Lung (tissue), 12 donors: ENCODE results near the gene WSCD2. TPM values are rescaled to one million over a fixed set of nuclear protein-coding genes. Genes with fewer than 3 reads are reported as not detected.

Experiments
- ATAC-seq: fragments of 200-7000 bp; cut with Tn5 transposase; one replicate; pipeline ENCODE4 v1.9.1; 2020; ENCODE audit warnings: moderate number of reproducible peaks; ENCODE audit not compliant: insufficient read depth, low FRiP score
- DNase-seq, 3 donors: peaks; one replicate each; pipeline ENCODE4 v3.0.0-alpha.2; 2013 to 2017
- H3K27ac ChIP-seq, 2 donors: one replicate each; pipeline ENCODE4 v1.5.1; 2013; ENCODE audit warnings: mild to moderate bottlenecking in 2 of 2, moderate library complexity in 2 of 2, control low read depth in 1 of 2, inconsistent platforms in 1 of 2, low read depth in 1 of 2, low read length in 1 of 2
- H3K27me3 ChIP-seq, 3 donors: one replicate each; pipeline ENCODE4 v1.5.1; 2013; ENCODE audit warnings: low read length in 2 of 3; ENCODE audit not compliant: control insufficient read depth in 3 of 3, insufficient read depth in 3 of 3
- H3K36me3 ChIP-seq, 4 donors: one replicate each; pipeline ENCODE4 v1.5.1; 2013; ENCODE audit warnings: low read length in 4 of 4, mild to moderate bottlenecking in 1 of 4, moderate library complexity in 1 of 4; ENCODE audit not compliant: control insufficient read depth in 4 of 4, insufficient read depth in 4 of 4
- H3K4me1 ChIP-seq, 5 donors: one replicate each; pipeline ENCODE4 v1.5.1; 2013; ENCODE audit warnings: low read length in 5 of 5, mild to moderate bottlenecking in 2 of 5, moderate library complexity in 1 of 5; ENCODE audit not compliant: control insufficient read depth in 5 of 5, insufficient read depth in 5 of 5
- H3K4me3 ChIP-seq: one replicate; pipeline ENCODE4 v1.5.1; 2013; ENCODE audit warnings: mild to moderate bottlenecking, control low read depth, moderate library complexity
- H3K9ac ChIP-seq, 2 donors: one replicate each; pipeline ENCODE4 v1.5.1; 2013; ENCODE audit warnings: low read length in 2 of 2, control low read depth in 1 of 2; ENCODE audit not compliant: insufficient read depth in 1 of 2
- H3K9me3 ChIP-seq, 4 donors: one replicate each; pipeline ENCODE4 v1.5.1; 2013; ENCODE audit warnings: low read length in 3 of 4, mild to moderate bottlenecking in 1 of 4, moderate library complexity in 1 of 4; ENCODE audit not compliant: control insufficient read depth in 4 of 4, insufficient read depth in 3 of 4
- WGBS, 2 donors: extraction: QIAGEN DNeasy Blood & Tissue Kit; methylation state at CpG; one replicate each; pipeline ENCODE4 v1.1.7; 2013; 5-methylcytosine and 5-hydroxymethylcytosine counted together
- polyA plus RNA-seq, 2 donors: library from polyadenylated mRNA; stranded (reverse); fragments of 200-250 nt; gene quantifications; one replicate each; pipeline ENCODE4 v1.2.1, GENCODE V29; 2013
- total RNA-seq, 2 donors: library from RNA; depleted of rRNA in 1 of 2; stranded (reverse); fragments of >200 nt in 1 of 2; gene quantifications; one replicate each; pipeline ENCODE4 v1.2.1, GENCODE V29; 2014 to 2021
- TF ChIP-seq, protein P1 (sequence below): IDR thresholded peaks from 2 replicates; pipeline ENCODE4 v1.5.1; 2012; ENCODE audit warnings: mild to moderate bottlenecking; ENCODE audit errors: control extremely low read depth, extremely low read depth
- donor health status: control.
- donor health status: control.
- donor health status: Bipolar disorder and iron deficiency.
- donor health status: healthy.
- donor health status: DM: yes; HTN: yes; CAD: no.

WSCD2 gene
- total and polyA plus RNA-seq, 4 donors, result 0.02 to 1.8 (median 0.40) TPM

DNA sequence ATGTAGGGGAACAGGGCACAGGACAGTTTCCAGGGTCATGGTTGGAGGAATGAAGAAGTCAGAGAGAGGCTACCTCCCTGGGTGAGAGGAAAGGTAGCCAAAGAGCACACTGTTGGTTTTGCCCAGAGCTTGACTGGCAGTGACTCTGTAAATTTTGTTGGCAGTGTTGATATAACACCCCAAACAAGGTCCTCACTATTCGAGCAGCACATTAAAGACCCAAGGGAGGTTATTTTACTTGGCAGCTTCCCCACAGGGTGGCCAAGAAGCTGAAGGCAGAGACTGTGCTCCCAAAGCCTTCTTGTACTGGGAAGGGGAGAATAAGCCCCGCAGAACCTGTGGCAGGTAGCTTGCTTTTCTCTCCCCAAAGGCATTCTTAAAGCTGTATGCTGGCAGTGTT lies 40.6 kb downstream of the WSCD2 start:
- Histone ChIP-seq H3K27me3 (no peaks in the 10 kb centered on the region), H3K4me1 (peaks cover 0 to 3% (median 0%) of the 10 kb centered on the region in 5 donors), H3K27ac (no peak overlapping the region), H3K9me3 (no peaks in the 10 kb centered on the region), H3K4me3 (no peak overlapping the region), H3K36me3 (no peaks in the 10 kb centered on the region), H3K9ac (no peak overlapping the region)
- TF ChIP-seq, protein P1, sequence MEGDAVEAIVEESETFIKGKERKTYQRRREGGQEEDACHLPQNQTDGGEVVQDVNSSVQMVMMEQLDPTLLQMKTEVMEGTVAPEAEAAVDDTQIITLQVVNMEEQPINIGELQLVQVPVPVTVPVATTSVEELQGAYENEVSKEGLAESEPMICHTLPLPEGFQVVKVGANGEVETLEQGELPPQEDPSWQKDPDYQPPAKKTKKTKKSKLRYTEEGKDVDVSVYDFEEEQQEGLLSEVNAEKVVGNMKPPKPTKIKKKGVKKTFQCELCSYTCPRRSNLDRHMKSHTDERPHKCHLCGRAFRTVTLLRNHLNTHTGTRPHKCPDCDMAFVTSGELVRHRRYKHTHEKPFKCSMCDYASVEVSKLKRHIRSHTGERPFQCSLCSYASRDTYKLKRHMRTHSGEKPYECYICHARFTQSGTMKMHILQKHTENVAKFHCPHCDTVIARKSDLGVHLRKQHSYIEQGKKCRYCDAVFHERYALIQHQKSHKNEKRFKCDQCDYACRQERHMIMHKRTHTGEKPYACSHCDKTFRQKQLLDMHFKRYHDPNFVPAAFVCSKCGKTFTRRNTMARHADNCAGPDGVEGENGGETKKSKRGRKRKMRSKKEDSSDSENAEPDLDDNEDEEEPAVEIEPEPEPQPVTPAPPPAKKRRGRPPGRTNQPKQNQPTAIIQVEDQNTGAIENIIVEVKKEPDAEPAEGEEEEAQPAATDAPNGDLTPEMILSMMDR, result no peak
- DNase-seq, result no peak
- ATAC-seq, result no peak
- 43 to 62% methylated on average over 2 of the region's 2 CpGs for WGBS, 2 donors

DNA sequence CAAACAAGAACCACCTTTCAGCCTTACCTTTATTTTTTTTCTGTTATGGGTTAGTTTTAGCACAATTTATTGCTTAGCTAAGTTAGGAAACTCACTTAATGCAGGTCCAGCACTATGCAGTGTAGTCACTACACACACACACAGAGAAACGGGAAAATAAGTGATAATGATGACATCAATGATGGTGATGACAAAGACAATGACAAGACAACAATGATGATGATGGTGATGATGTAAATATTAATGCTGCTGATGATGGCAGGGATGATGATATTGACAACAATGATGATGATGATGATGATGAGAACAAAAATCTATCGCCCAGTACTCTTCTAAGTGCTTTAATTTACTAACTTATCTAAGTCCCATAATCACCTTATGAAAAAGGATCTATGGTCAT lies 41.1 kb downstream of the WSCD2 start:
- Histone ChIP-seq H3K4me1 (peaks cover 0 to 3% (median 0%) of the 10 kb centered on the region in 5 donors), H3K9me3 (no peaks in the 10 kb centered on the region), H3K27ac (no peak overlapping the region), H3K9ac (no peak overlapping the region), H3K27me3 (no peaks in the 10 kb centered on the region), H3K36me3 (no peaks in the 10 kb centered on the region), H3K4me3 (no peak overlapping the region)
- DNase-seq, result no peak
- WGBS, 2 donors, result 80 to 82% methylated on average over 2 of the region's 2 CpGs
- TF ChIP-seq, protein P1, result no peak
- no peak for ATAC-seq

DNA sequence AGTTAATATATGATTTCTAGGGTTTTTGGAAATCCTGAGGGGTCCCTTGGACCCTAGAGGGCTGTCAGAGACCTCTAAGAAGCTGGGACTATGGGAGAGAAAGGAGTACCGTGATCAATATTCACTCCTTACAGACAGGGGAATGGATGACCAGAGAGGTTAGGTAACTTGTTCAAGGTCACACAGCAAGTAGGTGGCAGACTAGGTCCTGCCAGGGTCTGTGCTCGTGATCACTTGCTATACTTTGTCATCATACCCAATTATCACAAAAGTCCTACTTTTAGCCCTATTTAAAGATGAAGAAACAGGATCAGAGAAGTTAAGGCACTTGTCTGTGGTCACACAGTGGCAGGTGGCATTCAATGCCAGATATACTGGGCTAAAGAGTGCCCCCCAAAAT lies 42.9 kb downstream of the WSCD2 start:
- DNase-seq (no peak), ATAC-seq (no peak)
- Histone ChIP-seq H3K36me3 (no peaks in the 10 kb centered on the region), H3K4me3 (no peak overlapping the region), H3K27ac (no peak overlapping the region), H3K9ac (no peak overlapping the region), H3K27me3 (no peaks in the 10 kb centered on the region), H3K4me1 (peaks cover 0 to 3% (median 0%) of the 10 kb centered on the region in 5 donors), H3K9me3 (peaks cover 0 to 3% (median 0%) of the 10 kb centered on the region in 4 donors)
- TF ChIP-seq, protein P1, result no peak
- 80 to 84% methylated on average over 2 of the region's 2 CpGs for WGBS, 2 donors

DNA sequence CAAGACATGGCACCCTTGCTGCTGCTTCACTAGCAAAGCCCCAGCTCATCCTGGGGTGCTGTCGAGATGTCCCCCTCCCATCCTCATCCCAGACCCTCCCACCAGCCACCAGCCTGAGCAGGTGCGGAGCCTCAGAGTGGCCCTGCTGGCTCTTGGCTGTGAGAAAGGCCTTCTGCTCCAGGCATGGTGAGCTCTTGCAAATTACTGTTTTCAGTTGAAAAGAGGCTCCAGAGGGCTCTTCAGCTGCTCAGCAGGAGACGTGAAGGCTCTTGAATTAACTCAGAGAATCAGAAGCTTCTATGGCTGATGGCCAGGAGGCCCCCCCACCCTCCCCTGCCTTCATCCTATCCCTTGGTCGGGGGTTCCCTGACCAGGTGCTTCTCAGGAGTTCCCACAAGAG lies 44.1 kb downstream of the WSCD2 start:
- Histone ChIP-seq H3K36me3 (no peaks in the 10 kb centered on the region), H3K4me3 (no peak overlapping the region), H3K27me3 (no peaks in the 10 kb centered on the region), H3K9me3 (peaks cover 0 to 3% (median 0%) of the 10 kb centered on the region in 4 donors), H3K27ac (no peak overlapping the region), H3K4me1 (peaks cover 0 to 3% (median 0%) of the 10 kb centered on the region in 5 donors), H3K9ac (no peak overlapping the region)
- WGBS, 2 donors, result 41 to 56% methylated on average over 4 of the region's 4 CpGs
- DNase-seq, result no peak
- TF ChIP-seq, protein P1, result no peak
- ATAC-seq, result no peak
